OCI-LY1 (cell line): ENCODE data around the gene BTRC.

Source experiments
- H2AFZ ChIP-seq: fragments of 200-600 bp; sonication (generic), shearing (Covaris generic); 2 replicates; pipeline ENCODE4 v1.6.0; 2014; ENCODE audit warnings: antibody characterized with exemption, mild to moderate bottlenecking, low read length
- H3F3A ChIP-seq: fragments of 200-600 bp; sonication (generic), shearing (Covaris generic); 2 replicates; pipeline ENCODE4 v1.6.0; 2014; ENCODE audit warnings: mild to moderate bottlenecking, antibody characterized with exemption, low read length, moderate library complexity; ENCODE audit not compliant: insufficient read depth
- H3K27ac ChIP-seq: fragments of 200-600 bp; sonication (generic); 2 replicates; pipeline ENCODE4 v1.5.1; 2014; ENCODE audit warnings: low read length, mixed run types, mild to moderate bottlenecking, low read depth; ENCODE audit not compliant: poor library complexity, severe bottlenecking
- H3K27me3 ChIP-seq: fragments of 200-600 bp; sonication (generic); 2 replicates; pipeline ENCODE4 v1.6.0; 2014; ENCODE audit warnings: antibody characterized with exemption, mild to moderate bottlenecking, low read length, moderate library complexity; ENCODE audit not compliant: insufficient read depth
- H3K36me3 ChIP-seq: fragments of 200-600 bp; sonication (generic); 2 replicates; pipeline ENCODE4 v1.6.1; 2014; ENCODE audit warnings: mild to moderate bottlenecking, antibody characterized with exemption, low read length, moderate library complexity, mixed read lengths; ENCODE audit not compliant: insufficient read depth
- H3K4me1 ChIP-seq: fragments of 200-600 bp; sonication (generic); 2 replicates; pipeline ENCODE4 v1.5.1; 2014; ENCODE audit warnings: mild to moderate bottlenecking, low read length, moderate library complexity; ENCODE audit not compliant: insufficient read depth, severe bottlenecking
- H3K4me2 ChIP-seq: fragments of 200-600 bp; sonication (generic), shearing (Covaris generic); 2 replicates; pipeline ENCODE4 v1.6.1; 2014; ENCODE audit warnings: low read length
- H3K4me3 ChIP-seq: fragments of 200-600 bp; sonication (generic); 2 replicates; pipeline ENCODE4 v1.5.1; 2014; ENCODE audit warnings: low read length, low read depth, mild to moderate bottlenecking, mixed read lengths; ENCODE audit not compliant: poor library complexity, severe bottlenecking
- H3K79me2 ChIP-seq: fragments of 200-600 bp; shearing (Covaris generic); 2 replicates; pipeline ENCODE4 v1.6.1; 2016; ENCODE audit warnings: mixed run types, low read length, mixed read lengths; ENCODE audit not compliant: insufficient read depth
- H3K9ac ChIP-seq: fragments of 200-600 bp; sonication (generic), shearing (Covaris generic); 2 replicates; pipeline ENCODE4 v1.6.1; 2014; ENCODE audit warnings: mild to moderate bottlenecking, low read length, mixed read lengths
- H3K9me2 ChIP-seq: fragments of 200-600 bp; sonication (generic), shearing (Covaris generic); 2 replicates; pipeline ENCODE4 v1.6.1; 2014; ENCODE audit warnings: low read depth, mild to moderate bottlenecking, low read length, mixed read lengths
- H3K9me3 ChIP-seq: fragments of 200-600 bp; shearing (Covaris generic); 2 replicates; pipeline ENCODE4 v1.6.1; 2014; ENCODE audit warnings: low read length, mixed read lengths
- H4K20me1 ChIP-seq: fragments of 200-600 bp; sonication (generic), shearing (Covaris generic); 2 replicates; pipeline ENCODE4 v1.6.0; 2016; ENCODE audit warnings: mild to moderate bottlenecking, low read length; ENCODE audit not compliant: insufficient read depth
- CTCF ChIP-seq: fragments of 200-600 bp; sonication (generic), shearing (Covaris generic); IDR thresholded peaks from 2 replicates; pipeline ENCODE4 v1.5.1; 2017; ENCODE audit warnings: mild to moderate bottlenecking, antibody characterized with exemption, low read length, moderate library complexity, mixed read lengths
- EZH2 ChIP-seq: fragments of 200-600 bp; sonication (generic), shearing (Covaris generic); IDR thresholded peaks from 2 replicates; pipeline ENCODE4 v1.8.0; 2017; ENCODE audit warnings: borderline replicate concordance, mixed run types, mild to moderate bottlenecking, antibody characterized with exemption, low read length, moderate library complexity, mixed read lengths

The BTRC gene

DNA sequence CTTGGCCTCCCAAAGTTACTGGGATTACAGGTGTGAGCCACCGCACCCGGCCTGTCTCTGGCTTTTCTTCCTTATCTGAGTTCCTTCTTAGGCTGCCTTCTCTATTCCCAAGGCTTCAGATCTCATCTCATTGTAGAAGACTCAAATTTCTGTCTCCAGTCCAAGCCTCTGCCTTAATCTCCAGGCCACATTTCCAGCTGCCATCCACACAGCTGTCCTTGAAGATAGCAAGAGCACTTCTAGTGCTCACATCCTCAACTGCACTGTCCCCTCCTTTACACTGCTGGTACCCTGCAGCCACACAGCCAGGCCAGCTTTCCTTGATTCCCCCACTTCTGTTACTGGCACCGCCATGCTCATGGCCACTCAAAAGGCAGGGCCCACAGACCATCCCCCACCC lies 198.5 kb downstream of the BTRC start:
- Histone ChIP-seq H3K27ac (no peak overlapping the region), H4K20me1 (no peaks in the 10 kb centered on the region), H3K79me2 (no peaks in the 10 kb centered on the region), H3K27me3 (no peaks in the 10 kb centered on the region), H2AFZ (no peak overlapping the region), H3K9ac (no peak overlapping the region), H3K4me2 (no peak overlapping the region), H3K4me3 (no peak overlapping the region), H3K36me3 (no peaks in the 10 kb centered on the region), H3F3A (no peaks in the 10 kb centered on the region), H3K9me2 (no peaks in the 10 kb centered on the region), H3K4me1 (no peaks in the 10 kb centered on the region), H3K9me3 (no peaks in the 10 kb centered on the region)
- no peak for TF ChIP-seq EZH2
- TF ChIP-seq CTCF = no peak

GRCh38 chr10:101557541-101557940 lies 203.6 kb downstream of the BTRC start:
- H3K4me3 ChIP-seq = no peak overlapping the region
- no peak overlapping the region for H3K27ac ChIP-seq
- no peak overlapping the region for H3K4me2 ChIP-seq
- no peaks in the 10 kb centered on the region for H3K79me2 ChIP-seq
- no peaks in the 10 kb centered on the region for H4K20me1 ChIP-seq
- H2AFZ ChIP-seq = no peak overlapping the region
- H3K4me1 ChIP-seq = no peaks in the 10 kb centered on the region
- no peak overlapping the region for H3K9ac ChIP-seq
- no peaks in the 10 kb centered on the region for H3F3A ChIP-seq
- no peaks in the 10 kb centered on the region for H3K27me3 ChIP-seq
- no peaks in the 10 kb centered on the region for H3K9me2 ChIP-seq
- no peaks in the 10 kb centered on the region for H3K9me3 ChIP-seq
- no peak for TF ChIP-seq CTCF
- no peak for TF ChIP-seq EZH2
- no peaks in the 10 kb centered on the region for H3K36me3 ChIP-seq

DNA sequence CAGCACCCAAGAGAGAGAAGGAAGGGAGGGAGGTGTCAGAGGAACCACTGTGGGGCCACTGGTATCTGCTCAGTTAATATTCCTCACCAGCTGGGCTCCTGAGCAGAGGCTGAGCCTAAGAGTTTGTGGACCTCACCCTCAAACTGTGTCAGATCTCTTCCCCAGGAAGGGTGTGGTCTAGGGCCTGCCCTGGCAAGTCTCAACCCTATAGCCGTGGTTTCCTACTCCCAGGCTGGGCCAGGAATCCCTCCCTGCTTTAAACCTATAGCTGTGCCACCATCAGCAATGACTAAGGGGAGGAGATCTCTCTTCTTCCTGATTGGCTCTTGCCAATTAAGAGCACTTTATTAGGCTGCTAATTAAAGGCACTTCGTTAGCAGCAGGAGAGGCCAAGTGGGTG lies 204.2 kb downstream of the BTRC start:
- Histone ChIP-seq H3F3A (no peaks in the 10 kb centered on the region), H3K27me3 (no peaks in the 10 kb centered on the region), H3K4me2 (no peak overlapping the region), H3K27ac (no peak overlapping the region), H3K9me2 (no peaks in the 10 kb centered on the region), H3K4me3 (no peak overlapping the region), H2AFZ (no peak overlapping the region), H3K36me3 (no peaks in the 10 kb centered on the region), H4K20me1 (no peaks in the 10 kb centered on the region), H3K4me1 (no peaks in the 10 kb centered on the region), H3K9me3 (no peaks in the 10 kb centered on the region), H3K9ac (no peak overlapping the region), H3K79me2 (no peaks in the 10 kb centered on the region)
- TF ChIP-seq CTCF (no peak), EZH2 (no peak)
